Keratinocyte (primary cell): ENCODE data around the gene CDK8. TPM values are rescaled to one million over a fixed set of nuclear protein-coding genes. Genes with fewer than 3 reads are reported as not detected.

Source experiments
- DNase-seq: peaks from one replicate; pipeline ENCODE4 v3.0.0-alpha.2; 2011; ENCODE audit warnings: low read depth, missing footprints, low spot score
- FAIRE-seq: peaks from 2 replicates; lab custom pipeline; 2011; peaks lifted over from hg19 to GRCh38; lab: Jason Lieb, UNC
- H2AFZ ChIP-seq: 2 replicates; pipeline ENCODE4 v1.6.0; 2012; ENCODE audit warnings: low read length, control low read depth, inconsistent platforms; ENCODE audit not compliant: control insufficient read depth
- H3K27ac ChIP-seq: 2 replicates; pipeline ENCODE4 v1.5.1; 2011; ENCODE audit warnings: low read length; ENCODE audit not compliant: control insufficient read depth, insufficient read depth
- H3K27me3 ChIP-seq: 3 replicates; pipeline ENCODE4 v1.6.0; 2011; ENCODE audit warnings: low read length; ENCODE audit not compliant: control insufficient read depth, insufficient read depth; ENCODE audit errors: extremely low read depth
- H3K36me3 ChIP-seq, 2 experiments: 2 replicates in 1 of 2; 3 replicates in 1 of 2; pipeline ENCODE4 v1.5.1; 2011; ENCODE audit warnings: low read length in 2 of 2, mild to moderate bottlenecking in 1 of 2; ENCODE audit not compliant: control insufficient read depth in 2 of 2, insufficient read depth in 2 of 2; ENCODE audit errors: extremely low read depth in 1 of 2
- H3K4me1 ChIP-seq: 3 replicates; pipeline ENCODE4 v1.5.1; 2011; ENCODE audit warnings: low read length; ENCODE audit not compliant: control insufficient read depth, insufficient read depth; ENCODE audit errors: extremely low read depth
- H3K4me2 ChIP-seq: 3 replicates; pipeline ENCODE4 v1.6.0; 2011; ENCODE audit warnings: low read depth, low read length; ENCODE audit not compliant: control insufficient read depth, insufficient read depth; ENCODE audit errors: extremely low read depth
- H3K4me3 ChIP-seq, 3 experiments: fragments of 200-600 bp in 1 of 3; sonication (generic) in 1 of 3; 2 replicates in 2 of 3; 3 replicates in 1 of 3; pipeline ENCODE4 v1.5.1; 2011 to 2016; ENCODE audit warnings: low read length in 3 of 3, mild to moderate bottlenecking in 3 of 3, control low read depth in 2 of 3, inconsistent platforms in 1 of 3, low read depth in 1 of 3, mixed read lengths in 1 of 3, mixed run types in 1 of 3, moderate library complexity in 1 of 3; ENCODE audit not compliant: control insufficient read depth in 2 of 3, insufficient read depth in 2 of 3; ENCODE audit errors: extremely low read depth in 1 of 3
- H3K79me2 ChIP-seq: 2 replicates; pipeline ENCODE4 v1.6.0; 2012; ENCODE audit warnings: low read length; ENCODE audit not compliant: control insufficient read depth, insufficient read depth
- H3K9ac ChIP-seq: 3 replicates; pipeline ENCODE4 v1.6.0; 2011; ENCODE audit warnings: low read length; ENCODE audit not compliant: control insufficient read depth, insufficient read depth; ENCODE audit errors: extremely low read depth
- H3K9me1 ChIP-seq: 3 replicates; pipeline ENCODE4 v1.6.0; 2011; ENCODE audit warnings: low read length; ENCODE audit not compliant: control insufficient read depth, insufficient read depth; ENCODE audit errors: extremely low read depth
- H3K9me3 ChIP-seq: 2 replicates; pipeline ENCODE4 v1.5.1; 2012; ENCODE audit warnings: low read depth, low read length; ENCODE audit not compliant: control insufficient read depth
- H4K20me1 ChIP-seq: 3 replicates; pipeline ENCODE4 v1.6.0; 2011; ENCODE audit warnings: low read length; ENCODE audit not compliant: control insufficient read depth, insufficient read depth; ENCODE audit errors: extremely low read depth
- EZH2 ChIP-seq: IDR thresholded peaks from one replicate; pipeline ENCODE4 v1.6.1; 2012; ENCODE audit warnings: inconsistent platforms, mild to moderate bottlenecking, low read length, moderate library complexity
- dilution Hi-C: fragments of 300-500 bp; cut with MboI; formaldehyde crosslinking; loops from one replicate; pipeline ENCODE4 v1.7.0; 2020; ENCODE audit warnings: low sequenced_read_pairs; ENCODE audit not compliant: extremely low pct_ligation_motif_present
- polyA plus RNA-seq, 5 experiments: library from polyadenylated mRNA; depleted of rRNA in 3 of 5; stranded (reverse) in 3 of 5; stranded (forward) in 1 of 5; unstranded in 1 of 5; fragments of >200 nt; gene quantifications; 1 replicate in 1 of 5; 2 replicates in 3 of 5; 3 replicates in 1 of 5; pipeline versions ENCODE4 v1.2.1 to v1.2.3, GENCODE V29; 2011 to 2012; ENCODE audit warnings: missing spikeins in 2 of 5, low read depth in 1 of 5, low replicate concordance in 1 of 5
- TF ChIP-seq, protein P1 (sequence below), 3 experiments: IDR thresholded peaks in 1 of 3; conservative IDR thresholded peaks in 1 of 3; optimal IDR thresholded peaks in 1 of 3; 2 replicates in 2 of 3; 3 replicates in 1 of 3; pipeline versions ENCODE3 to v1.5.1; 2011; ENCODE audit warnings: low read length in 3 of 3, mild to moderate bottlenecking in 3 of 3, moderate library complexity in 2 of 3, control low read depth in 1 of 3, inconsistent platforms in 1 of 3; ENCODE audit not compliant: insufficient read depth in 2 of 3; ENCODE audit errors: extremely low read depth in 1 of 3

Gene CDK8
- polyA plus RNA-seq, 1 donor (not counting 4 experiments of a cell fraction or from before 2014, with no cell fraction given): 27.5 TPM

DNA sequence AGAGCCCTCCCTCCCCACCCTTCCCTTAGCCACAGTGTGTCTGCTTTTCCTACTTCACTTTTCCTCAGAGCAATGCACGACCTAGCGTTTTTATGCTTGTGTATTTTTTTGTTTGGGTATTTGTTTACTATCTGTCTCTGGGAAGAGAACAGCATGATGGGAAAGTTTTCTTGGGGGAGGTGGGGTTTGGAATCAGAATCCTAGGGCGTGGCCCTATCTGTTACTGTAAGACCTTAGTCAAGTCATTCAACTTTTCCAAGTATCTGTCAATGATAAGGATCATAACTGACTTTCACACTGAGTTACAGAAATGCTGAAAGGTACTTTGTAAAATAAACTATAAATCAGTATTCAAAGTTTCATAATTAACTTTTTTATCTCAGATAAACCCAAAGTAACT is 157.3 kb downstream of the CDK8 start:
- Histone ChIP-seq H3K27ac (no peak overlapping the region), H4K20me1 (no peaks in the 10 kb centered on the region), H3K79me2 (no peaks in the 10 kb centered on the region), H3K4me1 (no peaks in the 10 kb centered on the region), H3K36me3 (no peaks in the 10 kb centered on the region), H2AFZ (no peak overlapping the region), H3K4me2 (no peak overlapping the region), H3K27me3 (no peaks in the 10 kb centered on the region), H3K9ac (no peak overlapping the region), H3K9me3 (no peaks in the 10 kb centered on the region), H3K4me3 (no peak overlapping the region), H3K9me1 (no peaks in the 10 kb centered on the region)
- DNase-seq (no peak), FAIRE-seq (no peak)
- no peak for TF ChIP-seq EZH2
- TF ChIP-seq, protein P1, sequence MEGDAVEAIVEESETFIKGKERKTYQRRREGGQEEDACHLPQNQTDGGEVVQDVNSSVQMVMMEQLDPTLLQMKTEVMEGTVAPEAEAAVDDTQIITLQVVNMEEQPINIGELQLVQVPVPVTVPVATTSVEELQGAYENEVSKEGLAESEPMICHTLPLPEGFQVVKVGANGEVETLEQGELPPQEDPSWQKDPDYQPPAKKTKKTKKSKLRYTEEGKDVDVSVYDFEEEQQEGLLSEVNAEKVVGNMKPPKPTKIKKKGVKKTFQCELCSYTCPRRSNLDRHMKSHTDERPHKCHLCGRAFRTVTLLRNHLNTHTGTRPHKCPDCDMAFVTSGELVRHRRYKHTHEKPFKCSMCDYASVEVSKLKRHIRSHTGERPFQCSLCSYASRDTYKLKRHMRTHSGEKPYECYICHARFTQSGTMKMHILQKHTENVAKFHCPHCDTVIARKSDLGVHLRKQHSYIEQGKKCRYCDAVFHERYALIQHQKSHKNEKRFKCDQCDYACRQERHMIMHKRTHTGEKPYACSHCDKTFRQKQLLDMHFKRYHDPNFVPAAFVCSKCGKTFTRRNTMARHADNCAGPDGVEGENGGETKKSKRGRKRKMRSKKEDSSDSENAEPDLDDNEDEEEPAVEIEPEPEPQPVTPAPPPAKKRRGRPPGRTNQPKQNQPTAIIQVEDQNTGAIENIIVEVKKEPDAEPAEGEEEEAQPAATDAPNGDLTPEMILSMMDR (optimal IDR thresholded peaks at IDR 0.05 in 1 of 3, IDR thresholded peaks at IDR 0.05 in 1 of 3, conservative IDR thresholded peaks at IDR 0.05 in 1 of 3; ENCODE audit: extremely low read depth in 1 of 3, insufficient read depth in 2 of 3, low read length in 3 of 3): no peak
- dilution Hi-C loops: no loop called here

DNA sequence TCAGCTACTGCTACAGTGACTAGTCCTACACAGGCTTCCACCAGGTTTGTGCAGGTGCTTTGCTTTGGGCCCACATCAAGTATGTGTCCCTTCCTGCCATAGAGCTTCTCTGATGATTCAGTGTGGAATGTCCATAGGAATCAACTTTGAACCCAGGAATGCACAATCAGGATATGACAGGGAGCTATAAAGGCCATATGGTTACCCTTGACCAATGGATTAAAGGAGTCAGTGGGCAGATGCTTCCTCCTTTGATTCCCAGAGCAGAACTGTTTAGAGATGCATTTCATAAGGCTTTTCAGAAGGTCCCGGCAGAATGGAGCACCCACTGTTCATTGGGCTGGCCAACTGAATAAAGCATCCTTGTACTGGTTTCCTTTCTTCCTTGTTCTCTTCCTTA is 158.3 kb downstream of the CDK8 start:
- no peaks in the 10 kb centered on the region for H3K9me1 ChIP-seq
- no peak overlapping the region for H2AFZ ChIP-seq
- no peaks in the 10 kb centered on the region for H3K9me3 ChIP-seq
- H3K36me3 ChIP-seq: no peaks in the 10 kb centered on the region
- FAIRE-seq (no peak), DNase-seq (no peak)
- no peaks in the 10 kb centered on the region for H4K20me1 ChIP-seq
- no peak for TF ChIP-seq EZH2
- dilution Hi-C loops: no loop called here
- no peaks in the 10 kb centered on the region for H3K4me1 ChIP-seq
- H3K9ac ChIP-seq: no peak overlapping the region
- H3K4me2 ChIP-seq: no peak overlapping the region
- H3K27ac ChIP-seq: no peak overlapping the region
- H3K79me2 ChIP-seq: no peaks in the 10 kb centered on the region
- H3K4me3 ChIP-seq: no peak overlapping the region
- H3K27me3 ChIP-seq: no peaks in the 10 kb centered on the region
